Prostate gland (tissue), 2 donors: ENCODE data around the gene NRXN3.

Experiments used
- POLR2A ChIP-seq: fragments of 450-650 bp; IDR thresholded peaks from one replicate; pipeline ENCODE4 v1.6.1; 2016; ENCODE audit warnings: antibody characterized with exemption, mild to moderate bottlenecking
- POLR2AphosphoS5 ChIP-seq: sonication (generic); formaldehyde crosslinking; IDR thresholded peaks from one replicate; pipeline ENCODE4 v1.6.1; 2017; ENCODE audit warnings: antibody characterized with exemption
- TF ChIP-seq, protein P1 (sequence below), 4 experiments: fragments of 200-600 bp in 2 of 4; fragments of 450-650 bp in 2 of 4; sonication (generic) in 2 of 4; IDR thresholded peaks; 1 replicate in 3 of 4; 2 replicates in 1 of 4; pipeline ENCODE4 v1.5.1; 2016 to 2019; ENCODE audit warnings: antibody characterized with exemption in 4 of 4, mild to moderate bottlenecking in 2 of 4, moderate library complexity in 2 of 4

DNA sequence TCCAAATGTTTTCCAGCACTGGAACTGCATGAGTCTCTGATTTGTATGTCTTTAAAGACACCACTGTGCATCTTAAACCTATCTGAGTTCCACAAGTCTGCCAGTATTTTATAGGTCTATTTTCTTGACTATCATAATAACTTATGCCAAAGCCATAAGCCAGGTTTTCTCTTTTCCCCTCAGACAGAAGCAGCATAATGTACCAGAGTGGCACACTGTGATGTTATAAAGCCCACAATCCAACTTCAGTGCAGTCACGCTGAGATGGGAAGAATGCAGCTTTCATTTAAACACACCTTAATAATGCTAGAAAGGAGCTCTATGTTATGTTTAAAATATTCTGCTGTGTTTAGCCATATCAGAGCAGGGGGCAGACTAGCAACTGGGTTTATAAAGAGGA is 1117.8 kb downstream of the NRXN3 start:
- TF ChIP-seq, protein P1, sequence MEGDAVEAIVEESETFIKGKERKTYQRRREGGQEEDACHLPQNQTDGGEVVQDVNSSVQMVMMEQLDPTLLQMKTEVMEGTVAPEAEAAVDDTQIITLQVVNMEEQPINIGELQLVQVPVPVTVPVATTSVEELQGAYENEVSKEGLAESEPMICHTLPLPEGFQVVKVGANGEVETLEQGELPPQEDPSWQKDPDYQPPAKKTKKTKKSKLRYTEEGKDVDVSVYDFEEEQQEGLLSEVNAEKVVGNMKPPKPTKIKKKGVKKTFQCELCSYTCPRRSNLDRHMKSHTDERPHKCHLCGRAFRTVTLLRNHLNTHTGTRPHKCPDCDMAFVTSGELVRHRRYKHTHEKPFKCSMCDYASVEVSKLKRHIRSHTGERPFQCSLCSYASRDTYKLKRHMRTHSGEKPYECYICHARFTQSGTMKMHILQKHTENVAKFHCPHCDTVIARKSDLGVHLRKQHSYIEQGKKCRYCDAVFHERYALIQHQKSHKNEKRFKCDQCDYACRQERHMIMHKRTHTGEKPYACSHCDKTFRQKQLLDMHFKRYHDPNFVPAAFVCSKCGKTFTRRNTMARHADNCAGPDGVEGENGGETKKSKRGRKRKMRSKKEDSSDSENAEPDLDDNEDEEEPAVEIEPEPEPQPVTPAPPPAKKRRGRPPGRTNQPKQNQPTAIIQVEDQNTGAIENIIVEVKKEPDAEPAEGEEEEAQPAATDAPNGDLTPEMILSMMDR (IDR thresholded peaks at IDR 0.05) = no peak
- no peak for TF ChIP-seq POLR2A
- no peak for TF ChIP-seq POLR2AphosphoS5
